Prostate gland (tissue), 2 donors: ENCODE results near the gene LAMA3. TPM values are rescaled to one million over a fixed set of nuclear protein-coding genes. Genes with fewer than 3 reads are reported as not detected.
A peak's percentile ranks its signal among the peaks of the same experiment; 100 is the strongest.
"Not testable (repeated sequence)": the region's sequence is repeated elsewhere in the genome, so short reads cannot be mapped to it uniquely, and the experiment has no call there.

Experiments used
- DNase-seq: peaks from one replicate; pipeline ENCODE4 v3.0.0-alpha.2; 2019; ENCODE audit warnings: low spot score
- H3K27ac ChIP-seq, 2 donors: fragments of 200-600 bp; sonication (generic); 2 replicates each; pipeline ENCODE4 v1.5.1; 2017 to 2019
- H3K27me3 ChIP-seq: fragments of 200-600 bp; sonication (generic); replicated peaks from 2 replicates; pipeline ENCODE4 v1.5.1; 2019; ENCODE audit not compliant: insufficient read depth
- H3K36me3 ChIP-seq, 2 donors: fragments of 200-600 bp; sonication (generic); 1 replicate in 1 of 2; 2 replicates in 1 of 2; pipeline versions ENCODE4 v1.5.1 to v1.8.1; 2017 to 2019
- H3K4me1 ChIP-seq: fragments of 200-600 bp; sonication (generic); replicated peaks from 2 replicates; pipeline ENCODE4 v1.5.1; 2019
- H3K4me3 ChIP-seq, 2 donors: fragments of 200-600 bp; sonication (generic); 2 replicates each; pipeline ENCODE4 v1.5.1; 2017 to 2019
- H3K9me3 ChIP-seq: fragments of 200-600 bp; sonication (generic); 2 replicates; pipeline ENCODE4 v1.5.1; 2017
- CTCF ChIP-seq, 4 experiments: fragments of 200-600 bp in 2 of 4; fragments of 450-650 bp in 2 of 4; sonication (generic) in 2 of 4; IDR thresholded peaks; 1 replicate in 3 of 4; 2 replicates in 1 of 4; pipeline ENCODE4 v1.5.1; 2016 to 2019; ENCODE audit warnings: antibody characterized with exemption in 4 of 4, mild to moderate bottlenecking in 2 of 4, moderate library complexity in 2 of 4
- POLR2A ChIP-seq: fragments of 450-650 bp; IDR thresholded peaks from one replicate; pipeline ENCODE4 v1.6.1; 2016; ENCODE audit warnings: antibody characterized with exemption, mild to moderate bottlenecking
- POLR2AphosphoS5 ChIP-seq: sonication (generic); formaldehyde crosslinking; IDR thresholded peaks from one replicate; pipeline ENCODE4 v1.6.1; 2017; ENCODE audit warnings: antibody characterized with exemption
- WGBS: methylation state at CpG from one replicate; pipeline ENCODE4 v1.1.5; 2018; 5-methylcytosine and 5-hydroxymethylcytosine counted together
- intact Hi-C: fragments of 100-400 bp; cut with DNase I; formaldehyde crosslinking; loops from one replicate; pipeline ENCODE4 v1.14.2; 2022
- total RNA-seq, 2 donors: library from RNA; depleted of rRNA; stranded (reverse); fragments of >200 nt; gene quantifications; one replicate each; pipeline ENCODE4 v1.1.0, GENCODE V29; 2016

LAMA3 gene
- total RNA-seq, 2 donors from 2014 or later: 31.3 to 35.9 TPM

DNA sequence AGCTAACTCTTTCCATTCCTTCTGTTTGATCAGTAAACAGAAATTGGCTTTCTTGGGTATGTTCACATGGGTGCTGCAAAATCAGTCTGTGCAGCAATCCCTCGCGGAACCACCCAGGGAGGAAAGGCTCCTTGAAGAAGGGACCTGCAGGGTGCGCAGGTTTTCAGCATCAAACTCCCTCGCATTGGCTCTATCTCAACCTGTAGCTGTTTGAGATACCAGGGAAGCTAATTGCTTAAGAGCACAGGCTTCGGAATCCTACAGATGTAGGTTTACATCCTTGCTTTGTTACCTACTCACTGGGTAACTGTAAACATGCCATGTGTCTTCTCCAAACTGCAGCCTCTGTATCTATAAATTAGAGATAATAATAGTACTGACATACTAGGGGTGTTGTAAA lies 43.2 kb downstream of the LAMA3 start:
- intact Hi-C loops: no loop called here
- 74% methylated on average over 5 of the region's 5 CpGs for WGBS
- no peak overlapping the region for H3K4me3 ChIP-seq
- H3K9me3 ChIP-seq: no peaks in the 10 kb centered on the region
- H3K36me3 ChIP-seq: no peaks in the 10 kb centered on the region
- DNase-seq: no peak
- no peaks in the 10 kb centered on the region for H3K27me3 ChIP-seq
- no peak overlapping the region for H3K27ac ChIP-seq
- TF ChIP-seq POLR2A: no peak
- TF ChIP-seq CTCF (IDR thresholded peaks at IDR 0.05): no peak
- TF ChIP-seq POLR2AphosphoS5: no peak
- H3K4me1 ChIP-seq: no peaks in the 10 kb centered on the region

- H3K9me3 ChIP-seq, intact Hi-C loops, H3K4me3 ChIP-seq, H3K4me1 ChIP-seq, H3K27me3 ChIP-seq, H3K36me3 ChIP-seq, H3K27ac ChIP-seq, DNase-seq: not testable (repeated sequence)
- WGBS: 94% methylated on average over 5 of the region's 5 CpGs
Observed at GRCh38 chr18:23733265-23733664, 44.0 kb downstream of the LAMA3 start.

GRCh38 chr18:23733895-23734294 lies 44.6 kb downstream of the LAMA3 start:
- 96% methylated on average over 7 of the region's 7 CpGs for WGBS
- Histone ChIP-seq H3K27me3 (no peaks in the 10 kb centered on the region), H3K4me1 (no peaks in the 10 kb centered on the region), H3K9me3 (no peaks in the 10 kb centered on the region), H3K36me3 (no peaks in the 10 kb centered on the region), H3K4me3 (no peak overlapping the region), H3K27ac (no peak overlapping the region)
- TF ChIP-seq POLR2AphosphoS5 (no peak), POLR2A (no peak), CTCF (IDR thresholded peaks at IDR 0.05) (no peak)
- no peak for DNase-seq
- intact Hi-C loops: no loop called here

- intact Hi-C loops: no loop called here
- Histone ChIP-seq H3K27me3 (no peaks in the 10 kb centered on the region), H3K9me3 (no peaks in the 10 kb centered on the region), H3K36me3 (no peaks in the 10 kb centered on the region), H3K4me1 (no peaks in the 10 kb centered on the region), H3K27ac (no peak overlapping the region), H3K4me3 (no peak overlapping the region)
- 33% methylated on average over 6 of the region's 6 CpGs for WGBS
- no peak for DNase-seq
- no peak for TF ChIP-seq CTCF (IDR thresholded peaks at IDR 0.05)
- peak; percentile 22 for TF ChIP-seq POLR2AphosphoS5
Observed at GRCh38 chr18:23735021-23735464, 45.8 kb downstream of the LAMA3 start.

GRCh38 chr18:23737578-23737977 lies 48.3 kb downstream of the LAMA3 start:
- Histone ChIP-seq H3K4me3 (no peak overlapping the region), H3K9me3 (no peaks in the 10 kb centered on the region), H3K4me1 (no peaks in the 10 kb centered on the region), H3K27ac (no peak overlapping the region), H3K36me3 (no peaks in the 10 kb centered on the region), H3K27me3 (no peaks in the 10 kb centered on the region)
- intact Hi-C loops: no loop called here
- no peak for DNase-seq
- WGBS: 80% methylated on average over 9 of the region's 9 CpGs
- TF ChIP-seq CTCF (IDR thresholded peaks at IDR 0.05): no peak
- no peak for TF ChIP-seq POLR2A
- TF ChIP-seq POLR2AphosphoS5: no peak
